ENCODE results near the gene LILRA2.
"Not testable (repeated sequence)": the region's sequence is repeated elsewhere in the genome, so short reads cannot be mapped to it uniquely, and the experiment has no call there.

LILRA2 gene

DNA sequence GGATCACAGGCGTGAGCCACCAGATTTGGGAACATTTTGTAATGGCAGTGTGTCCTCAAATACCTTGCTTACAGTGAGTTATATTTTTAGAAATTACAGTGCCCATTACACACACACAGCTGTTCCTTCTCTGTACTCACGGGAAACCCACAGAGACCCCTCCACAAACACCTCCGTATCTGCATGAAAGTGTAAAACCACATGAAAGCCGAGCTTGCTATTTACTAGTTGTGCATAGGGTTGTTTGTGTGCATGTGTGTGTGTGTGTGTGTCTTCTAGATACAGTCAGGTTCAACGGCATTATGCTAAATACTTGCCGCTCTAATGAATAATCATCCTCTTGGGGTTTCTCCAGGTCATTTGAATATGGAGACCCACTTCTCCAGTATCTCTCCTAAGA lies 22.3 kb upstream of the LILRA2 start:
- no peaks in the 10 kb centered on the region for H3K4me1 ChIP-seq (ENCODE audit: control insufficient read depth, insufficient read depth, low read length)
- H3K9ac ChIP-seq (ENCODE audit: low read depth, low read length), result no peak overlapping the region
- H3K4me3 ChIP-seq (ENCODE audit: low read length), result no peak overlapping the region
- H3K9me3 ChIP-seq (replicated peaks; ENCODE audit: low read length), result peaks cover 24% of the 10 kb centered on the region
- H3K27me3 ChIP-seq (ENCODE audit: control insufficient read depth, insufficient read depth, low read length), result no peaks in the 10 kb centered on the region
- H3K4me2 ChIP-seq (ENCODE audit: low read length), result no peak overlapping the region
- no peaks in the 10 kb centered on the region for H3K36me3 ChIP-seq (ENCODE audit: insufficient read depth, low read length)

- Histone ChIP-seq H3K36me3 (ENCODE audit: insufficient read depth, low read length) (no peaks in the 10 kb centered on the region), H3K4me3 (ENCODE audit: low read length) (no peak overlapping the region), H3K9ac (ENCODE audit: low read depth, low read length) (no peak overlapping the region), H3K4me1 (ENCODE audit: control insufficient read depth, insufficient read depth, low read length) (no peaks in the 10 kb centered on the region), H3K9me3 (replicated peaks; ENCODE audit: low read length) (peaks cover 24% of the 10 kb centered on the region), H3K27me3 (ENCODE audit: control insufficient read depth, insufficient read depth, low read length) (no peaks in the 10 kb centered on the region), H3K4me2 (ENCODE audit: low read length) (no peak overlapping the region)
Observed at GRCh38 chr19:54551950-54552912, 21.4 kb upstream of the LILRA2 start.

DNA sequence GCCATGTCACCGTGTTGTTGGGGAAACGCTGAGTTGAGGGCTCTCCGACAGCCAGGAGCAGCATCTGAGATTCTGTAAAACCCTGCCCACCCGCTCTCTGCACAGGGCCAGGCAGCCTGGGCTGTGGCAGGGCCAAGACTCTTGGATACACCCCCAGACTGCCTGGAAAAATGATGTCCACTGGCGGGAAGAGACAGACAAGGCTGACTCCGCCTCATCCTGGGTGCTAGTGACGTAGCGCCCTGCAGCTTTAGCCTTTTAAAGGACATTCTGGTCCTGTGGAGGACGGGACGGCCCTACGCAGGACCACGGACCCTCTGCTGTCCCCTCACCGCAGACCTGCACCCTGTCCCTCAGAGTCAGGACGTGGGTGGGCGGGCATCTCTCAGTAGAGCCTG lies 20.7 kb upstream of the LILRA2 start:
- H3K4me3 ChIP-seq (ENCODE audit: low read length), result no peak overlapping the region
- H3K4me2 ChIP-seq (ENCODE audit: low read length), result no peak overlapping the region
- peaks cover 24% of the 10 kb centered on the region for H3K9me3 ChIP-seq (replicated peaks; ENCODE audit: low read length)
- H3K9ac ChIP-seq (ENCODE audit: low read depth, low read length), result no peak overlapping the region
- no peaks in the 10 kb centered on the region for H3K27me3 ChIP-seq (ENCODE audit: control insufficient read depth, insufficient read depth, low read length)
- H3K4me1 ChIP-seq (ENCODE audit: control insufficient read depth, insufficient read depth, low read length), result no peaks in the 10 kb centered on the region
- no peaks in the 10 kb centered on the region for H3K36me3 ChIP-seq (ENCODE audit: insufficient read depth, low read length)

- H3K9me3 ChIP-seq (replicated peaks; ENCODE audit: low read length), result peaks cover 24% of the 10 kb centered on the region
Observed at GRCh38 chr19:54554006-54554405, 19.6 kb upstream of the LILRA2 start.

DNA sequence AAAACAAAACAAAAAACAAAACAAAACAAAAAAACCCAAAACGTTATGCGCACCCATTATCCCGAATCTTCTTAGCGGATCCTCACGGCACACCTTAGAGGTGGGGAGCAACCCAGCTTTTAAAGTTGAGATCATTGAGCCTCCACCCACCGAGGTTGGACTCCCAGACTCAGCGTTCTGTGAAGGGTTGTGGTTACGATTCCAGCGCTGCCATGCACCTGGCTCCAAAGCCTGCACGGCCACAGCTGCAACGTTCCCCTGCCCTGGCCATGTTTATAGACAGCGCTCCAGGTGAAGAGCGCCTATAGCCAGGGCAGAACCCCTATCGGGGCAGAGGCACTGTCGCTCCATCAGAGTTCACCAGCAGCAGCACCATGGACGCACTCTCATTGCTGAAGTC lies 18.7 kb upstream of the LILRA2 start:
- Histone ChIP-seq H3K36me3 (ENCODE audit: insufficient read depth, low read length) (no peaks in the 10 kb centered on the region), H3K9me3 (replicated peaks; ENCODE audit: low read length) (peaks cover 20% of the 10 kb centered on the region), H3K4me1 (ENCODE audit: control insufficient read depth, insufficient read depth, low read length) (no peaks in the 10 kb centered on the region), H3K27me3 (ENCODE audit: control insufficient read depth, insufficient read depth, low read length) (no peaks in the 10 kb centered on the region), H3K4me2 (ENCODE audit: low read length) (no peak overlapping the region), H3K9ac (ENCODE audit: low read depth, low read length) (no peak overlapping the region), H3K4me3 (ENCODE audit: low read length) (no peak overlapping the region)

More at GRCh38 chr19:54554006-54554405, 19.6 kb upstream of the LILRA2 start:
- no peak overlapping the region for H3K4me3 ChIP-seq (ENCODE audit: low read length)
- no peak overlapping the region for H3K9ac ChIP-seq (ENCODE audit: low read depth, low read length)
- no peaks in the 10 kb centered on the region for H3K4me1 ChIP-seq (ENCODE audit: control insufficient read depth, insufficient read depth, low read length)
- H3K4me2 ChIP-seq (ENCODE audit: low read length), result no peak overlapping the region
- H3K27me3 ChIP-seq (ENCODE audit: control insufficient read depth, insufficient read depth, low read length), result no peaks in the 10 kb centered on the region
- no peaks in the 10 kb centered on the region for H3K36me3 ChIP-seq (ENCODE audit: insufficient read depth, low read length)

GRCh38 chr19:54556194-54556593 lies 17.4 kb upstream of the LILRA2 start:
- Histone ChIP-seq H3K4me3 (ENCODE audit: low read length) (no peak overlapping the region), H3K4me2 (ENCODE audit: low read length) (no peak overlapping the region), H3K27me3 (ENCODE audit: control insufficient read depth, insufficient read depth, low read length) (no peaks in the 10 kb centered on the region), H3K9ac (ENCODE audit: low read depth, low read length) (no peak overlapping the region), H3K36me3 (ENCODE audit: insufficient read depth, low read length) (no peaks in the 10 kb centered on the region), H3K4me1 (ENCODE audit: control insufficient read depth, insufficient read depth, low read length) (no peaks in the 10 kb centered on the region), H3K9me3 (replicated peaks; ENCODE audit: low read length) (peaks cover 18% of the 10 kb centered on the region)

DNA sequence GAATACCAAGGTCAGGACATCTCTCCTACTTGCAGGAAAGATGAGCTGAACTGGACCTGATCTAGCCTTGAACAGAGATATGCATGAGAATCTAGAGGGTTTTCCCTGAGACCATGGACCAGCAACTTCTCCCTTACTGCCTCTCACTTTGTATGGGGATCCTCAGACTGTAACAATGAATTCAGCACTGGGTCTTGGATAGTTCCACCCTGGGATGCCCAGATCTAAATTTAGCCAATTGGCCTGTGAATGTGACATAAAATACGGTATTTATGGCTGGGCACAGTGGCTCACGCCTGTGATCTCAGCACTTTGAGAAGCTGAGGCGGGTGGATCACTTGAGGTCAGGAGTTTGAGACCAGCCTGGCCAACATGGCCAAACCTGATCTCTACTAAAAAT lies 15.3 kb upstream of the LILRA2 start:
- Histone ChIP-seq H3K9me3 (replicated peaks; ENCODE audit: low read length) (peaks cover 10% of the 10 kb centered on the region), H3K4me2 (ENCODE audit: low read length) (no peak overlapping the region), H3K4me1 (ENCODE audit: control insufficient read depth, insufficient read depth, low read length) (no peaks in the 10 kb centered on the region), H3K36me3 (ENCODE audit: insufficient read depth, low read length) (no peaks in the 10 kb centered on the region), H3K4me3 (ENCODE audit: low read length) (no peak overlapping the region), H3K9ac (ENCODE audit: low read depth, low read length) (no peak overlapping the region), H3K27me3 (ENCODE audit: control insufficient read depth, insufficient read depth, low read length) (no peaks in the 10 kb centered on the region)

- H3K9me3 ChIP-seq (replicated peaks; ENCODE audit: low read length), result no peaks in the 10 kb centered on the region
- H3K27me3 ChIP-seq (ENCODE audit: control insufficient read depth, insufficient read depth, low read length), result no peaks in the 10 kb centered on the region
- H3K4me3 ChIP-seq (ENCODE audit: low read length), result no peak overlapping the region
- no peak overlapping the region for H3K4me2 ChIP-seq (ENCODE audit: low read length)
- no peaks in the 10 kb centered on the region for H3K36me3 ChIP-seq (ENCODE audit: insufficient read depth, low read length)
- H3K4me1 ChIP-seq (ENCODE audit: control insufficient read depth, insufficient read depth, low read length), result no peaks in the 10 kb centered on the region
- H3K9ac ChIP-seq (ENCODE audit: low read depth, low read length), result no peak overlapping the region
Observed at GRCh38 chr19:54560881-54561385, 12.7 kb upstream of the LILRA2 start.

DNA sequence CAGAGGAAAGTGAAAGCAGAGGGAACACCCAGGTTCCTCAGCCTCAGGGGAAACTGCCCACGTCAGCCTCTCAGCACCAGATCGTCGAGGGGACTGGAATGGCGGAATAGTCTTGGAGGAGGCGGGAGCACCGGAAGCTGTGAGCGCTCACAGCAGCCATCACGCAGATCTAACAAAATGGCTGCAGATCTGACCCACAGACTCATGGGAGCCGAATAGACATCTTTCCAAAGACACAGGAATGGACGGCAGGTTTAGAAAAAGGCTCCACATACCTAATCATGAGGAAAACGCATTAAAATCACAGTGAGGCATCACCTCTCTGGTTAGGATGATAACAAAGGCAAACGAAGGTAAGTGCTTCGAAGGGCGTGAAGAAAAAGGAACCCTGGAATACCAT lies 11.8 kb upstream of the LILRA2 start:
- no peaks in the 10 kb centered on the region for H3K27me3 ChIP-seq (ENCODE audit: control insufficient read depth, insufficient read depth, low read length)
- H3K9me3 ChIP-seq (replicated peaks; ENCODE audit: low read length), result peaks cover 5% of the 10 kb centered on the region
- no peaks in the 10 kb centered on the region for H3K36me3 ChIP-seq (ENCODE audit: insufficient read depth, low read length)
- no peaks in the 10 kb centered on the region for H3K4me1 ChIP-seq (ENCODE audit: control insufficient read depth, insufficient read depth, low read length)
- H3K4me2 ChIP-seq (ENCODE audit: low read length), result no peak overlapping the region
- H3K4me3 ChIP-seq (ENCODE audit: low read length), result no peak overlapping the region
- H3K9ac ChIP-seq (ENCODE audit: low read depth, low read length), result no peak overlapping the region

- H3K4me2 ChIP-seq (ENCODE audit: low read length); H3K36me3 ChIP-seq (ENCODE audit: insufficient read depth, low read length); H3K9me3 ChIP-seq (replicated peaks; ENCODE audit: low read length); H3K9ac ChIP-seq (ENCODE audit: low read depth, low read length); H3K4me3 ChIP-seq (ENCODE audit: low read length); H3K4me1 ChIP-seq (ENCODE audit: control insufficient read depth, insufficient read depth, low read length); H3K27me3 ChIP-seq (ENCODE audit: control insufficient read depth, insufficient read depth, low read length): not testable (repeated sequence)
Observed at GRCh38 chr19:54563206-54563605, 10.4 kb upstream of the LILRA2 start.

GRCh38 chr19:54570316-54570715 lies 3.3 kb upstream of the LILRA2 start:
- Histone ChIP-seq H3K4me1 (ENCODE audit: control insufficient read depth, insufficient read depth, low read length) (no peaks in the 10 kb centered on the region), H3K36me3 (ENCODE audit: insufficient read depth, low read length) (no peaks in the 10 kb centered on the region), H3K9ac (ENCODE audit: low read depth, low read length) (no peak overlapping the region)

More at GRCh38 chr19:54570316-54570715, 3.3 kb upstream of the LILRA2 start:
- H3K27me3 ChIP-seq (ENCODE audit: control insufficient read depth, insufficient read depth, low read length), result no peaks in the 10 kb centered on the region
- no peak overlapping the region for H3K4me2 ChIP-seq (ENCODE audit: low read length)
- no peak overlapping the region for H3K4me3 ChIP-seq (ENCODE audit: low read length)
- H3K9me3 ChIP-seq (replicated peaks; ENCODE audit: low read length), result peaks cover 13% of the 10 kb centered on the region
